ENCODE data around the gene FGB. TPM values are rescaled to one million over a fixed set of nuclear protein-coding genes. Genes with fewer than 3 reads are reported as not detected.

The FGB gene
- total RNA-seq, 1 donor from 2014 or later = not detected

- no peak for DNase-seq
- Mint-ChIP-seq H3K27ac (ENCODE audit: unreplicated experiment) (no peak overlapping the region), H3K4me1 (ENCODE audit: low read depth, unreplicated experiment) (no peaks in the 10 kb centered on the region), H3K36me3 (ENCODE audit: unreplicated experiment) (no peaks in the 10 kb centered on the region), H3K9me3 (ENCODE audit: unreplicated experiment) (no peaks in the 10 kb centered on the region), H3K4me3 (ENCODE audit: unreplicated experiment) (no peak overlapping the region), H3K27me3 (ENCODE audit: unreplicated experiment) (no peaks in the 10 kb centered on the region)
- no peak for TF ChIP-seq CTCF (IDR thresholded peaks at IDR 0.05; ENCODE audit: partially characterized antibody, unreplicated experiment)
These were observed 53.5 kb downstream of the FGB start for GRCh38 chr4:154616287-154616686.

- H3K9me3 Mint-ChIP-seq (ENCODE audit: unreplicated experiment) = no peaks in the 10 kb centered on the region
- H3K4me1 Mint-ChIP-seq (ENCODE audit: low read depth, unreplicated experiment) = no peaks in the 10 kb centered on the region
- DNase-seq = no peak
- no peak for TF ChIP-seq CTCF (IDR thresholded peaks at IDR 0.05; ENCODE audit: partially characterized antibody, unreplicated experiment)
- no peaks in the 10 kb centered on the region for H3K36me3 Mint-ChIP-seq (ENCODE audit: unreplicated experiment)
- no peaks in the 10 kb centered on the region for H3K27me3 Mint-ChIP-seq (ENCODE audit: unreplicated experiment)
- no peak overlapping the region for H3K27ac Mint-ChIP-seq (ENCODE audit: unreplicated experiment)
- no peak overlapping the region for H3K4me3 Mint-ChIP-seq (ENCODE audit: unreplicated experiment)
These were observed 53.9 kb downstream of the FGB start for GRCh38 chr4:154616731-154617130.

- Mint-ChIP-seq H3K36me3 (ENCODE audit: unreplicated experiment) (no peaks in the 10 kb centered on the region), H3K27me3 (ENCODE audit: unreplicated experiment) (no peaks in the 10 kb centered on the region), H3K27ac (ENCODE audit: unreplicated experiment) (no peak overlapping the region), H3K9me3 (ENCODE audit: unreplicated experiment) (no peaks in the 10 kb centered on the region), H3K4me1 (ENCODE audit: low read depth, unreplicated experiment) (no peaks in the 10 kb centered on the region), H3K4me3 (ENCODE audit: unreplicated experiment) (no peak overlapping the region)
- no peak for DNase-seq
- no peak for TF ChIP-seq CTCF (IDR thresholded peaks at IDR 0.05; ENCODE audit: partially characterized antibody, unreplicated experiment)
These were observed 55.1 kb downstream of the FGB start for GRCh38 chr4:154617820-154618317.

- TF ChIP-seq CTCF (IDR thresholded peaks at IDR 0.05; ENCODE audit: partially characterized antibody, unreplicated experiment) = peak; percentile 69
- no peaks in the 10 kb centered on the region for H3K4me1 Mint-ChIP-seq (ENCODE audit: low read depth, unreplicated experiment)
- H3K27me3 Mint-ChIP-seq (ENCODE audit: unreplicated experiment) = no peaks in the 10 kb centered on the region
- DNase-seq = peak; percentile 73
- H3K9me3 Mint-ChIP-seq (ENCODE audit: unreplicated experiment) = no peaks in the 10 kb centered on the region
- H3K27ac Mint-ChIP-seq (ENCODE audit: unreplicated experiment) = no peak overlapping the region
- no peak overlapping the region for H3K4me3 Mint-ChIP-seq (ENCODE audit: unreplicated experiment)
- H3K36me3 Mint-ChIP-seq (ENCODE audit: unreplicated experiment) = no peaks in the 10 kb centered on the region
These were observed 56.0 kb downstream of the FGB start for GRCh38 chr4:154618708-154619315.

GRCh38 chr4:154620111-154620510, 57.3 kb downstream of the FGB start:
- no peak for DNase-seq
- Mint-ChIP-seq H3K4me1 (ENCODE audit: low read depth, unreplicated experiment) (no peaks in the 10 kb centered on the region), H3K27ac (ENCODE audit: unreplicated experiment) (no peak overlapping the region), H3K27me3 (ENCODE audit: unreplicated experiment) (no peaks in the 10 kb centered on the region), H3K36me3 (ENCODE audit: unreplicated experiment) (no peaks in the 10 kb centered on the region), H3K9me3 (ENCODE audit: unreplicated experiment) (no peaks in the 10 kb centered on the region), H3K4me3 (ENCODE audit: unreplicated experiment) (no peak overlapping the region)
- no peak for TF ChIP-seq CTCF (IDR thresholded peaks at IDR 0.05; ENCODE audit: partially characterized antibody, unreplicated experiment)

Measured in glutamatergic neuron (in vitro differentiated cells).